HepG2 (cell line): ENCODE data around the gene SESN1. TPM values are rescaled to one million over a fixed set of nuclear protein-coding genes. Genes with fewer than 3 reads are reported as not detected.
A peak's percentile ranks its signal among the peaks of the same experiment; 100 is the strongest.

Experiments used
- ATAC-seq: fragments of 200-7000 bp; cut with Tn5 transposase; 3 replicates; pipeline ENCODE4 v1.9.1; 2020; ENCODE audit warnings: mild to moderate bottlenecking, moderate library complexity
- BruUV-seq: library from RNA; stranded (reverse); fragments of 400-500 nt; replicated peaks from 2 replicates; lab custom pipeline; 2021; lab: Mats Ljungman, UMichigan
- CTCF ChIA-PET: fragments of 300-600 bp; formaldehyde crosslinking; extraction: SDS; loops from one replicate; lab custom pipeline; 2021; ENCODE audit warnings: low total read pairs, inconsistent platforms, low intra/inter-chr PET ratio; lab: Yijun Ruan, JAX
- POLR2A ChIA-PET: fragments of 350-600 bp; sonication (Branson Sonifier 250); formaldehyde crosslinking; loops from one replicate; lab custom pipeline; 2020; ENCODE audit warnings: antibody characterized with exemption, inconsistent platforms; lab: Yijun Ruan, JAX
- DNase-seq: peaks from one replicate; pipeline ENCODE4 v3.0.0-alpha.2; 2015; ENCODE audit warnings: low spot score
- FAIRE-seq: peaks from 3 replicates; lab custom pipeline; 2011; peaks lifted over from hg19 to GRCh38; lab: Jason Lieb, UNC
- H2AFZ ChIP-seq: one replicate; pipeline ENCODE4 v1.6.1; 2011; ENCODE audit warnings: low read length, inconsistent platforms
- H3K27ac ChIP-seq: fragments of 300-600 bp; 3 replicates; pipeline ENCODE4 v1.8.0; 2011; ENCODE audit warnings: mixed run types, mild to moderate bottlenecking, mixed read lengths, low read length, inconsistent platforms; ENCODE audit not compliant: insufficient read depth; ENCODE audit errors: extremely low read length
- H3K27me3 ChIP-seq, 2 experiments: fragments of 200-600 bp in 1 of 2; 2 replicates in 1 of 2; 3 replicates in 1 of 2; pipeline versions ENCODE4 v1.6.0 to v1.8.0; 2011; ENCODE audit warnings: low read length in 2 of 2, mild to moderate bottlenecking in 2 of 2, moderate library complexity in 2 of 2, inconsistent platforms in 1 of 2; ENCODE audit not compliant: insufficient read depth in 2 of 2, control insufficient read depth in 1 of 2
- H3K36me3 ChIP-seq, 2 experiments: fragments of 200-600 bp in 1 of 2; replicated peaks in 1 of 2; 2 replicates in 1 of 2; 3 replicates in 1 of 2; pipeline versions ENCODE4 v1.5.1 to v1.8.0; 2011; ENCODE audit warnings: low read length in 2 of 2, inconsistent platforms in 1 of 2; ENCODE audit not compliant: insufficient read depth in 2 of 2, control insufficient read depth in 1 of 2
- H3K4me1 ChIP-seq: 2 replicates; pipeline ENCODE4 v1.5.1; 2012; ENCODE audit warnings: low read length, inconsistent platforms; ENCODE audit not compliant: insufficient read depth
- H3K4me2 ChIP-seq: 2 replicates; pipeline ENCODE4 v1.6.0; 2011; ENCODE audit warnings: low read depth, low read length, inconsistent platforms
- H3K4me3 ChIP-seq, 3 experiments: fragments of 200-600 bp in 1 of 3; sonication (generic), shearing (Covaris generic) in 1 of 3; replicated peaks in 1 of 3; 2 replicates each; pipeline ENCODE4 v1.5.1; 2011 to 2016; ENCODE audit warnings: low read length in 3 of 3, inconsistent platforms in 2 of 3, low read depth in 2 of 3, mild to moderate bottlenecking in 2 of 3, control low read depth in 1 of 3, mixed read lengths in 1 of 3; ENCODE audit not compliant: insufficient read depth in 1 of 3
- H3K79me2 ChIP-seq: one replicate; pipeline ENCODE4 v1.6.1; 2011; ENCODE audit warnings: low read length, inconsistent platforms; ENCODE audit not compliant: insufficient read depth
- H3K9ac ChIP-seq: 2 replicates; pipeline ENCODE4 v1.6.0; 2011; ENCODE audit warnings: mild to moderate bottlenecking, low read depth, low read length, inconsistent platforms; ENCODE audit not compliant: insufficient read depth
- H3K9me3 ChIP-seq: 2 replicates; pipeline ENCODE4 v1.5.1; 2012; ENCODE audit warnings: mild to moderate bottlenecking, low read length
- H4K20me1 ChIP-seq: 2 replicates; pipeline ENCODE4 v1.6.0; 2011; ENCODE audit warnings: inconsistent platforms, mild to moderate bottlenecking, low read length, moderate library complexity; ENCODE audit not compliant: insufficient read depth
- ARID3A ChIP-seq: IDR thresholded peaks from 2 replicates; pipeline ENCODE4 v1.6.1; 2012; ENCODE audit warnings: low read depth, low read length, improper control_type of control experiment
- CEBPG ChIP-seq: IDR thresholded peaks from 2 replicates; pipeline ENCODE4 v1.6.1; 2016
- CREB1 ChIP-seq, 2 experiments: fragments of 450-650 bp in 1 of 2; IDR thresholded peaks; 2 replicates each; pipeline ENCODE4 v1.6.1; 2016 to 2017; ENCODE audit warnings: control low read depth in 1 of 2, mild to moderate bottlenecking in 1 of 2, missing compliant biosample characterization in 1 of 2, missing genetic modification characterization in 1 of 2
- GABPA ChIP-seq, 2 experiments: IDR thresholded peaks; 2 replicates each; pipeline ENCODE4 v1.6.1; 2011 to 2016; ENCODE audit warnings: low read depth in 2 of 2, low read length in 1 of 2, missing biosample characterization in 1 of 2, missing genetic modification characterization in 1 of 2
- MXD4 ChIP-seq: IDR thresholded peaks from 2 replicates; pipeline ENCODE4 v1.6.1; 2016; ENCODE audit warnings: mild to moderate bottlenecking, missing biosample characterization, missing genetic modification reagents
- MXI1 ChIP-seq: IDR thresholded peaks from 3 replicates; pipeline ENCODE4 v1.6.1; 2012; ENCODE audit warnings: low read depth, low read length, inconsistent platforms, borderline replicate concordance
- NFATC3 ChIP-seq: sonication (generic); formaldehyde crosslinking; IDR thresholded peaks from 2 replicates; pipeline ENCODE4 v1.5.1; 2020; ENCODE audit warnings: mild to moderate bottlenecking, missing genetic modification reagents
- SOX13 ChIP-seq, 3 experiments: fragments of 450-650 bp in 1 of 3; sonication (generic) in 1 of 3; formaldehyde crosslinking in 1 of 3; IDR thresholded peaks in 2 of 3; conservative IDR thresholded peaks in 1 of 3; 2 replicates each; pipeline versions ENCODE4 v1.5.0 to v1.6.1; 2016 to 2020; ENCODE audit warnings: antibody characterized with exemption in 1 of 3, mild to moderate bottlenecking in 1 of 3, missing compliant biosample characterization in 1 of 3, missing genetic modification reagents in 1 of 3, moderate library complexity in 1 of 3
- SOX5 ChIP-seq: IDR thresholded peaks from 2 replicates; pipeline ENCODE4 v1.6.1; 2016; ENCODE audit warnings: borderline replicate concordance
- ZNF232 ChIP-seq: sonication (generic); formaldehyde crosslinking; IDR thresholded peaks from 2 replicates; pipeline ENCODE4 v1.4.0; 2020; ENCODE audit warnings: missing genetic modification reagents, borderline replicate concordance
- ZNF253 ChIP-seq: sonication (generic); formaldehyde crosslinking; IDR thresholded peaks from 2 replicates; pipeline ENCODE4 v1.8.0; 2022; ENCODE audit warnings: mild to moderate bottlenecking, missing genetic modification reagents, borderline replicate concordance
- ZNF543 ChIP-seq: sonication (generic); formaldehyde crosslinking; IDR thresholded peaks from 2 replicates; pipeline ENCODE4 v1.4.0; 2020; ENCODE audit warnings: mild to moderate bottlenecking, missing genetic modification reagents
- ZNF580 ChIP-seq: IDR thresholded peaks from 2 replicates; pipeline ENCODE4 v1.6.1; 2016; ENCODE audit warnings: low read depth, borderline replicate concordance
- ZNF850 ChIP-seq: sonication (generic); formaldehyde crosslinking; conservative IDR thresholded peaks from 2 replicates; pipeline ENCODE4 v1.9.0; 2021; ENCODE audit warnings: mild to moderate bottlenecking, missing genetic modification reagents
- WGBS: methylation state at CpG from one replicate; pipeline ENCODE4 v1.1.6; 2017; ENCODE audit warnings: low lambda C conversion rate; 5-methylcytosine and 5-hydroxymethylcytosine counted together
- in situ Hi-C: cut with HindIII; loops from 2 replicates; pipeline ENCODE4 v1.10.0; 2017; ENCODE audit warnings: low pct_unique_long_range_greater_than_20kb; ENCODE audit not compliant: extremely low pct_ligation_motif_present
- intact Hi-C: fragments of 100-400 bp; cut with micrococcal nuclease; formaldehyde crosslinking; loops from one replicate; pipeline ENCODE4 v1.10.0; 2022; ENCODE audit not compliant: unreplicated experiment
- polyA plus RNA-seq, 8 experiments: library from polyadenylated mRNA; depleted of rRNA in 3 of 8; stranded (reverse) in 7 of 8; unstranded in 1 of 8; fragments of >200 nt; fragmentation: Illumina TruSeq in 4 of 8; extraction: Trizol in 4 of 8; gene quantifications; 2 replicates each; pipeline versions ENCODE4 v1.2.1 to v1.2.3, GENCODE V29; 2011 to 2016; ENCODE audit warnings: low read depth in 4 of 8, missing spikeins in 1 of 8, mixed read lengths in 1 of 8; ENCODE audit not compliant: insufficient read depth in 1 of 8
- total RNA-seq, 5 experiments: library from RNA; depleted of rRNA; stranded (reverse); fragments of >200 nt; fragmentation: Illumina TruSeq; extraction: Trizol; gene quantifications; 2 replicates each; pipeline ENCODE4 v1.2.3, GENCODE V29; 2016; ENCODE audit warnings: low read depth in 1 of 5
- TF ChIP-seq, protein P1 (sequence below): IDR thresholded peaks from 2 replicates; pipeline ENCODE4 v1.6.1; 2016; ENCODE audit warnings: missing compliant biosample characterization, missing genetic modification reagents, borderline replicate concordance

Gene SESN1
- total and polyA plus RNA-seq, 2 of the 13 experiments (the other 11 are each of a cell fraction or from before 2014, with no cell fraction given) = 24.9 to 44.7 TPM

DNA sequence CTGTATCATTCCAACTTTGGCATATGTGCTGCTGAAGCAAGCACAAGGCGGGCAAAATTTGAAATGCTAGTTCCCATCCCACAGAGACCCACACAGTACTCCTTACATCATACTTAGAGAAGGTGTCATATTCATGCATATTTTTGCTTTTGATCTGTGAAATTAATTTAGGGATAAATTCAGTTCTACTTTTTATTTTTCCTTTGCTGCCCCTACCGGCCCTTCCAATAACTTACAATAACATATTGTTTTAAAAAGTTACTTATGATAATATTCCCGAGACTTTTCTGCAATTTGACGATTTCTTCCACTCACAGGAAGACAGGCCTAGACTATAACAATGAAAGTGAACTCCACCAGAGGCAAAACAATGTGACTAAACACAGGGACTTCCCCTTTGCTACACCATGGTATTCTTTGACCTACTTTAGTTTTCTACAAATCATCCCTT lies 35.0 kb downstream of the SESN1 start:
- no peak overlapping the region for H2AFZ ChIP-seq
- no peak overlapping the region for H3K27ac ChIP-seq
- H3K4me3 ChIP-seq = no peak overlapping the region
- H3K9me3 ChIP-seq = no peaks in the 10 kb centered on the region
- CTCF ChIA-PET = no interaction called here
- peaks cover 16% of the 10 kb centered on the region for H3K4me1 ChIP-seq
- BruUV-seq = no TSS peak
- H3K4me2 ChIP-seq = peak overlapping the region; percentile 19; the same call in 1 of the 2 replicates
- FAIRE-seq (no peak), ATAC-seq (no peak), DNase-seq (no peak)
- no peaks in the 10 kb centered on the region for H3K79me2 ChIP-seq
- H4K20me1 ChIP-seq = no peaks in the 10 kb centered on the region
- H3K36me3 ChIP-seq = no peaks in the 10 kb centered on the region
- 79% methylated on average over 4 of the region's 4 CpGs for WGBS
- no peak overlapping the region for H3K9ac ChIP-seq
- TF ChIP-seq NFATC3 (CRISPR knock-in tag) (no peak), SOX5 (CRISPR knock-in tag) (peak; percentile 46; the same call in 1 of the 2 replicates), SOX13 (IDR thresholded peaks at IDR 0.05) (no peak), SOX13 (CRISPR knock-in tag; conservative IDR thresholded peaks at IDR 0.05 in 1 of 2, IDR thresholded peaks at IDR 0.05 in 1 of 2) (peak in 1 of 2 experiments; percentile 24; a peak in 1 of 4 replicates), ZNF580 (CRISPR knock-in tag) (no peak)
- in situ Hi-C loops = no loop called here
- intact Hi-C loops = loop anchor here (1.0 kb wide), 1 partner anchor 9 kb away; no protein-coding TSS in a partner anchor
- POLR2A ChIA-PET = interaction anchor here (1.2 kb wide), 1 partner anchor 51 kb away, joined by 3 read pairs; no protein-coding TSS in a partner anchor
- no peaks in the 10 kb centered on the region for H3K27me3 ChIP-seq

DNA sequence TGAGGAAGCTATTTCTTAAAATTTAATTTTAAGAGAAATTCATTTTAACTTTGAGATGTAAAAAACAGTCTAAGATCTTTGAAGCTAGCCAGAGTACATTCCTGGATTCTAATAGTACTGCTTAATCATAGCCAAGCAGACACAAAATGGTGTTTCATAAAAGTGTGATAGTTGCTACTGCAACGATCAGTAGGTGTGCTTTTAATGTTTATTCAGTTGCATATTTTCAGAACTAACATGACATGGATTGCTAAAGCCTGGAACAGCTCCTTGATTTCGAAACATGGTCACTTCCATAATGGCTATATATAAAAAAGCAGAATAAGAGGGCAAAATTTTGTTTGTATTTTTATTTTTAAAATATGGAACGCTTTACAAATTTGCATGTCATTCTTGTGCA lies 35.5 kb downstream of the SESN1 start:
- 62% methylated on average over 3 of the region's 3 CpGs for WGBS
- BruUV-seq = no TSS peak
- DNase-seq (peak; percentile 39), FAIRE-seq (no peak), ATAC-seq (no peak)
- POLR2A ChIA-PET = interaction anchor here (1.2 kb wide), 1 partner anchor 51 kb away, joined by 3 read pairs; no protein-coding TSS in a partner anchor
- Histone ChIP-seq H3K4me3 (no peak overlapping the region), H2AFZ (no peak overlapping the region), H3K9me3 (no peaks in the 10 kb centered on the region), H4K20me1 (no peaks in the 10 kb centered on the region), H3K4me1 (peaks cover 16% of the 10 kb centered on the region), H3K27me3 (no peaks in the 10 kb centered on the region), H3K27ac (no peak overlapping the region), H3K36me3 (no peaks in the 10 kb centered on the region), H3K9ac (no peak overlapping the region), H3K79me2 (no peaks in the 10 kb centered on the region), H3K4me2 (0 out of 2 replicates have a peak overlapping the region, but pooled peaks have one; percentile 19)
- intact Hi-C loops (loop anchor here (1.0 kb wide), 1 partner anchor 9 kb away; no protein-coding TSS in a partner anchor), in situ Hi-C loops (no loop called here)
- CTCF ChIA-PET = no interaction called here
- TF ChIP-seq, protein P1, sequence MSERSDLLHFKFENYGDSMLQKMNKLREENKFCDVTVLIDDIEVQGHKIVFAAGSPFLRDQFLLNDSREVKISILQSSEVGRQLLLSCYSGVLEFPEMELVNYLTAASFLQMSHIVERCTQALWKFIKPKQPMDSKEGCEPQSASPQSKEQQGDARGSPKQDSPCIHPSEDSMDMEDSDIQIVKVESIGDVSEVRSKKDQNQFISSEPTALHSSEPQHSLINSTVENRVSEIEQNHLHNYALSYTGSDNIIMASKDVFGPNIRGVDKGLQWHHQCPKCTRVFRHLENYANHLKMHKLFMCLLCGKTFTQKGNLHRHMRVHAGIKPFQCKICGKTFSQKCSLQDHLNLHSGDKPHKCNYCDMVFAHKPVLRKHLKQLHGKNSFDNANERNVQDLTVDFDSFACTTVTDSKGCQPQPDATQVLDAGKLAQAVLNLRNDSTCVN = no peak
- TF ChIP-seq MXD4 (CRISPR knock-in tag) (no peak), GABPA (IDR thresholded peaks at IDR 0.05; ENCODE audit: low read depth, low read length) (no peak), GABPA (CRISPR knock-in tag; IDR thresholded peaks at IDR 0.05; ENCODE audit: low read depth) (no peak), ZNF850 (CRISPR knock-in tag) (no peak), ARID3A (peak; percentile 12; the same call in 1 of the 2 replicates), CREB1 (IDR thresholded peaks at IDR 0.05) (no peak), CREB1 (CRISPR knock-in tag; IDR thresholded peaks at IDR 0.05) (no peak), CEBPG (CRISPR knock-in tag) (peak; percentile 55), MXI1 (no peak), ZNF232 (CRISPR knock-in tag) (no peak), ZNF253 (CRISPR knock-in tag) (no peak), ZNF543 (CRISPR knock-in tag) (no peak)
